HG02884 (cell line): ENCODE results near the gene WDR19.
"Not testable (repeated sequence)": the region's sequence is repeated elsewhere in the genome, so short reads cannot be mapped to it uniquely, and the experiment has no call there.

Source experiments
- ATAC-seq: cut with Tn5 transposase; IDR thresholded peaks from one replicate; pipeline ENCODE4 v1.9.1; 2021; ENCODE audit warnings: mild to moderate bottlenecking, moderate library complexity; ENCODE audit not compliant: unreplicated experiment

Gene WDR19

GRCh38 chr4:39232100-39232499, 49.8 kb downstream of the WDR19 start:
- ATAC-seq = no peak

- no peak for ATAC-seq
Measured at GRCh38 chr4:39233114-39233513, 50.8 kb downstream of the WDR19 start.

GRCh38 chr4:39233783-39234182, 51.5 kb downstream of the WDR19 start:
- ATAC-seq = no peak

- no peak for ATAC-seq
Measured at GRCh38 chr4:39235021-39235420, 52.7 kb downstream of the WDR19 start.

- no peak for ATAC-seq
Measured at GRCh38 chr4:39235696-39236095, 53.4 kb downstream of the WDR19 start.

GRCh38 chr4:39237179-39237578, 54.9 kb downstream of the WDR19 start:
- no peak for ATAC-seq

- no peak for ATAC-seq
Measured at GRCh38 chr4:39243462-39243861, 61.1 kb downstream of the WDR19 start.

GRCh38 chr4:39255266-39255665, 72.9 kb downstream of the WDR19 start:
- ATAC-seq = no peak

- ATAC-seq = no peak
Measured at GRCh38 chr4:39255871-39256270, 73.5 kb downstream of the WDR19 start.

GRCh38 chr4:39256436-39256835, 74.1 kb downstream of the WDR19 start:
- no peak for ATAC-seq

GRCh38 chr4:39259571-39260330, 77.4 kb downstream of the WDR19 start:
- no peak for ATAC-seq

- no peak for ATAC-seq
Measured at GRCh38 chr4:39263895-39264294, 81.6 kb downstream of the WDR19 start.

- no peak for ATAC-seq
Measured at GRCh38 chr4:39274503-39274902, 92.2 kb downstream of the WDR19 start.

- not testable (repeated sequence) for ATAC-seq
Measured at GRCh38 chr4:39277661-39278060, 95.3 kb downstream of the WDR19 start.

- no peak for ATAC-seq
Measured at GRCh38 chr4:39278476-39278875, 96.1 kb downstream of the WDR19 start.

- ATAC-seq = no peak
Measured at GRCh38 chr4:39279416-39279815, 97.1 kb downstream of the WDR19 start.

GRCh38 chr4:39280770-39281169, 98.4 kb downstream of the WDR19 start:
- ATAC-seq = no peak

GRCh38 chr4:39285111-39285795, 102.9 kb downstream of the WDR19 start:
- ATAC-seq = no peak

- ATAC-seq = no peak
Measured at GRCh38 chr4:39285853-39286252, 103.5 kb downstream of the WDR19 start.

- no peak for ATAC-seq
Measured at GRCh38 chr4:39286263-39286662, 103.9 kb downstream of the WDR19 start.

GRCh38 chr4:39287223-39287622, 104.9 kb downstream of the WDR19 start:
- ATAC-seq = no peak

- no peak for ATAC-seq
Measured at GRCh38 chr4:39291686-39292085, 109.4 kb downstream of the WDR19 start.
